ENCODE results near the gene ERH. TPM values are rescaled to one million over a fixed set of nuclear protein-coding genes. Genes with fewer than 3 reads are reported as not detected.
"Not testable (repeated sequence)": the region's sequence is repeated elsewhere in the genome, so short reads cannot be mapped to it uniquely, and the experiment has no call there.

Gene ERH
- total RNA-seq, 5 donors from 2014 or later (not counting 1 experiment from before 2014, with no cell fraction given) = 108 to 119 (median 115) TPM

GRCh38 chr14:69391400-69391799, 6.7 kb downstream of the ERH start:
- H3K27me3 Mint-ChIP-seq; POLR2A ChIA-PET; H3K9me3 Mint-ChIP-seq; DNase-seq; H3K27ac ChIP-seq (ENCODE audit: low read length); H3K27me3 ChIP-seq (replicated peaks in 1 of 2; ENCODE audit: control insufficient read depth in 2 of 2, extremely low read depth in 1 of 2, insufficient read depth in 2 of 2, low read length in 1 of 2); H3K4me3 ChIP-seq (ENCODE audit: control insufficient read depth in 1 of 2, extremely low read depth in 1 of 2, low read length in 1 of 2); ATAC-seq (replicated peaks in 1 of 4); H3K9me3 ChIP-seq; H3K27ac Mint-ChIP-seq; CTCF ChIA-PET: not testable (repeated sequence)
- Mint-ChIP-seq H3K36me3 (peaks cover 69% of the 10 kb centered on the region), H3K4me1 (peaks cover 75 to 80% (median 76%) of the 10 kb centered on the region in 3 donors), H3K4me3 (peak overlapping the region in 2 of 3 donors; percentile 17 to 18)
- 93% methylated on average over 3 of the region's 8 CpGs for WGBS (ENCODE audit: insufficient coverage)
- peaks cover 3 to 16% of the 10 kb centered on the region in 2 experiments for H3K4me1 ChIP-seq (ENCODE audit: control insufficient read depth in 1 of 2, extremely low read depth in 1 of 2, insufficient read depth in 2 of 2, low read length in 2 of 2)
- peaks cover 9 to 60% of the 10 kb centered on the region in 2 donors for H3K36me3 ChIP-seq (ENCODE audit: control insufficient read depth in 2 of 2, extremely low read depth in 1 of 2, insufficient read depth in 1 of 2, low read length in 1 of 2)

- Mint-ChIP-seq H3K4me1 (peaks cover 56 to 64% (median 62%) of the 10 kb centered on the region in 3 donors), H3K27me3 (no peaks in the 10 kb centered on the region), H3K4me3 (no peak overlapping the region), H3K36me3 (peaks cover 62% of the 10 kb centered on the region), H3K27ac (no peak overlapping the region), H3K9me3 (no peaks in the 10 kb centered on the region)
- Histone ChIP-seq H3K27ac (ENCODE audit: low read length) (no peak overlapping the region), H3K4me3 (ENCODE audit: control insufficient read depth in 1 of 2, extremely low read depth in 1 of 2, low read length in 1 of 2) (no peak overlapping the region), H3K36me3 (ENCODE audit: control insufficient read depth in 2 of 2, extremely low read depth in 1 of 2, insufficient read depth in 1 of 2, low read length in 1 of 2) (peaks cover 10 to 47% of the 10 kb centered on the region in 2 donors), H3K27me3 (replicated peaks in 1 of 2; ENCODE audit: control insufficient read depth in 2 of 2, extremely low read depth in 1 of 2, insufficient read depth in 2 of 2, low read length in 1 of 2) (no peaks in the 10 kb centered on the region), H3K9me3 (no peaks in the 10 kb centered on the region), H3K4me1 (ENCODE audit: control insufficient read depth in 1 of 2, extremely low read depth in 1 of 2, insufficient read depth in 2 of 2, low read length in 2 of 2) (peaks cover 0 to 9% of the 10 kb centered on the region in 2 experiments)
- no peak for ATAC-seq (replicated peaks in 1 of 4)
- CTCF ChIA-PET = interaction anchor here in 1 of 2 donors (0.6 kb wide), 1 partner anchor 38 kb away, joined by 4 read pairs; no protein-coding TSS in a partner anchor
- WGBS (ENCODE audit: insufficient coverage) = no CpG with 5 or more reads among the region's 3 CpGs
- DNase-seq = no peak
- POLR2A ChIA-PET = interaction anchor here in 1 of 2 donors (1.0 kb wide), 1 partner anchor 10 kb away, joined by 3 read pairs; no protein-coding TSS in a partner anchor
These were observed 10.8 kb downstream of the ERH start for GRCh38 chr14:69387311-69387710.

- H3K27ac ChIP-seq (ENCODE audit: low read length) = no peak overlapping the region
- Mint-ChIP-seq H3K36me3 (peaks cover 60% of the 10 kb centered on the region), H3K27ac (no peak overlapping the region), H3K4me1 (peaks cover 0 to 1% (median 0%) of the 10 kb centered on the region in 3 donors), H3K4me3 (no peak overlapping the region), H3K9me3 (peaks cover 0 to 8% (median 0%) of the 10 kb centered on the region in 3 donors), H3K27me3 (no peaks in the 10 kb centered on the region)
- ATAC-seq (replicated peaks in 1 of 4) = no peak
- H3K4me1 ChIP-seq (ENCODE audit: control insufficient read depth in 1 of 2, extremely low read depth in 1 of 2, insufficient read depth in 2 of 2, low read length in 2 of 2) = no peaks in the 10 kb centered on the region
- peaks cover 3 to 57% of the 10 kb centered on the region in 2 donors for H3K36me3 ChIP-seq (ENCODE audit: control insufficient read depth in 2 of 2, extremely low read depth in 1 of 2, insufficient read depth in 1 of 2, low read length in 1 of 2)
- CTCF ChIA-PET = no interaction called here
- POLR2A ChIA-PET = interaction anchor here in 1 of 2 donors (0.7 kb wide), 1 partner anchor 12 kb away, joined by 3 read pairs; no protein-coding TSS in a partner anchor
- no peaks in the 10 kb centered on the region for H3K9me3 ChIP-seq
- whole genome bisulfite sequencing (ENCODE audit: insufficient coverage) = no CpG with 5 or more reads among the region's 2 CpGs
- H3K27me3 ChIP-seq (replicated peaks in 1 of 2; ENCODE audit: control insufficient read depth in 2 of 2, extremely low read depth in 1 of 2, insufficient read depth in 2 of 2, low read length in 1 of 2) = no peaks in the 10 kb centered on the region
- no peak for DNase-seq
- no peak overlapping the region for H3K4me3 ChIP-seq (ENCODE audit: control insufficient read depth in 1 of 2, extremely low read depth in 1 of 2, low read length in 1 of 2)
These were observed 19.8 kb downstream of the ERH start for GRCh38 chr14:69378274-69378673.

- Histone ChIP-seq H3K4me3 (ENCODE audit: control insufficient read depth in 1 of 2, extremely low read depth in 1 of 2, low read length in 1 of 2) (no peak overlapping the region), H3K9me3 (no peaks in the 10 kb centered on the region), H3K36me3 (ENCODE audit: control insufficient read depth in 2 of 2, extremely low read depth in 1 of 2, insufficient read depth in 1 of 2, low read length in 1 of 2) (peaks cover 2 to 47% of the 10 kb centered on the region in 2 donors), H3K27me3 (replicated peaks in 1 of 2; ENCODE audit: control insufficient read depth in 2 of 2, extremely low read depth in 1 of 2, insufficient read depth in 2 of 2, low read length in 1 of 2) (no peaks in the 10 kb centered on the region), H3K27ac (ENCODE audit: low read length) (no peak overlapping the region), H3K4me1 (ENCODE audit: control insufficient read depth in 1 of 2, extremely low read depth in 1 of 2, insufficient read depth in 2 of 2, low read length in 2 of 2) (no peaks in the 10 kb centered on the region)
- H3K27ac Mint-ChIP-seq = no peak overlapping the region
- no peaks in the 10 kb centered on the region for H3K4me1 Mint-ChIP-seq
- DNase-seq (no peak), ATAC-seq (replicated peaks in 1 of 4) (no peak)
- ChIA-PET CTCF (no interaction called here), POLR2A (interaction anchor here in 1 of 2 donors (0.8 kb wide), 1 partner anchor 22 kb away, joined by 3 read pairs; the partner anchor contains the start of gene ERH)
- H3K9me3 Mint-ChIP-seq = peaks cover 0 to 8% (median 0%) of the 10 kb centered on the region in 3 donors
- no peak overlapping the region for H3K4me3 Mint-ChIP-seq
- H3K36me3 Mint-ChIP-seq = peaks cover 64% of the 10 kb centered on the region
- no peaks in the 10 kb centered on the region for H3K27me3 Mint-ChIP-seq
These were observed 21.7 kb downstream of the ERH start for GRCh38 chr14:69376439-69376838.

GRCh38 chr14:69375722-69376121, 22.4 kb downstream of the ERH start:
- no peak overlapping the region for H3K27ac ChIP-seq (ENCODE audit: low read length)
- ChIA-PET POLR2A (no interaction called here), CTCF (no interaction called here)
- no peak for DNase-seq
- ATAC-seq (replicated peaks in 1 of 4) = no peak
- Mint-ChIP-seq H3K27ac (no peak overlapping the region), H3K4me1 (no peaks in the 10 kb centered on the region), H3K4me3 (no peak overlapping the region), H3K27me3 (no peaks in the 10 kb centered on the region), H3K9me3 (peaks cover 0 to 8% (median 0%) of the 10 kb centered on the region in 3 donors), H3K36me3 (peaks cover 62% of the 10 kb centered on the region)
- no peak overlapping the region for H3K4me3 ChIP-seq (ENCODE audit: control insufficient read depth in 1 of 2, extremely low read depth in 1 of 2, low read length in 1 of 2)
- no peaks in the 10 kb centered on the region for H3K27me3 ChIP-seq (replicated peaks in 1 of 2; ENCODE audit: control insufficient read depth in 2 of 2, extremely low read depth in 1 of 2, insufficient read depth in 2 of 2, low read length in 1 of 2)
- H3K9me3 ChIP-seq = no peaks in the 10 kb centered on the region
- no peaks in the 10 kb centered on the region for H3K4me1 ChIP-seq (ENCODE audit: control insufficient read depth in 1 of 2, extremely low read depth in 1 of 2, insufficient read depth in 2 of 2, low read length in 2 of 2)
- WGBS (ENCODE audit: insufficient coverage) = 96% methylated on average over 5 of the region's 5 CpGs
- peaks cover 0 to 43% of the 10 kb centered on the region in 2 donors for H3K36me3 ChIP-seq (ENCODE audit: control insufficient read depth in 2 of 2, extremely low read depth in 1 of 2, insufficient read depth in 1 of 2, low read length in 1 of 2)

- POLR2A ChIA-PET = no interaction called here
- Mint-ChIP-seq H3K36me3 (peaks cover 58% of the 10 kb centered on the region), H3K4me1 (no peaks in the 10 kb centered on the region), H3K4me3 (no peak overlapping the region), H3K9me3 (peaks cover 0 to 8% (median 0%) of the 10 kb centered on the region in 3 donors), H3K27me3 (no peaks in the 10 kb centered on the region), H3K27ac (no peak overlapping the region)
- Histone ChIP-seq H3K4me3 (ENCODE audit: control insufficient read depth in 1 of 2, extremely low read depth in 1 of 2, low read length in 1 of 2) (no peak overlapping the region), H3K9me3 (no peaks in the 10 kb centered on the region), H3K27me3 (replicated peaks in 1 of 2; ENCODE audit: control insufficient read depth in 2 of 2, extremely low read depth in 1 of 2, insufficient read depth in 2 of 2, low read length in 1 of 2) (no peaks in the 10 kb centered on the region), H3K4me1 (ENCODE audit: control insufficient read depth in 1 of 2, extremely low read depth in 1 of 2, insufficient read depth in 2 of 2, low read length in 2 of 2) (no peaks in the 10 kb centered on the region), H3K36me3 (ENCODE audit: control insufficient read depth in 2 of 2, extremely low read depth in 1 of 2, insufficient read depth in 1 of 2, low read length in 1 of 2) (peaks cover 0 to 37% of the 10 kb centered on the region in 2 donors), H3K27ac (ENCODE audit: low read length) (no peak overlapping the region)
- CTCF ChIA-PET = no interaction called here
- ATAC-seq (replicated peaks in 1 of 4) (no peak), DNase-seq (no peak)
- no CpG with 5 or more reads among the region's 3 CpGs for WGBS (ENCODE audit: insufficient coverage)
These were observed 22.9 kb downstream of the ERH start for GRCh38 chr14:69375182-69375581.

GRCh38 chr14:69374235-69374634, 23.9 kb downstream of the ERH start:
- H3K27me3 ChIP-seq (replicated peaks in 1 of 2; ENCODE audit: control insufficient read depth in 2 of 2, extremely low read depth in 1 of 2, insufficient read depth in 2 of 2, low read length in 1 of 2) = no peaks in the 10 kb centered on the region
- no peak overlapping the region for H3K4me3 ChIP-seq (ENCODE audit: control insufficient read depth in 1 of 2, extremely low read depth in 1 of 2, low read length in 1 of 2)
- peaks cover 0 to 28% of the 10 kb centered on the region in 2 donors for H3K36me3 ChIP-seq (ENCODE audit: control insufficient read depth in 2 of 2, extremely low read depth in 1 of 2, insufficient read depth in 1 of 2, low read length in 1 of 2)
- H3K36me3 Mint-ChIP-seq = peaks cover 49% of the 10 kb centered on the region
- H3K9me3 ChIP-seq = no peaks in the 10 kb centered on the region
- DNase-seq (no peak), ATAC-seq (replicated peaks in 1 of 4) (no peak)
- H3K9me3 Mint-ChIP-seq = peaks cover 0 to 8% (median 0%) of the 10 kb centered on the region in 3 donors
- no peaks in the 10 kb centered on the region for H3K4me1 ChIP-seq (ENCODE audit: control insufficient read depth in 1 of 2, extremely low read depth in 1 of 2, insufficient read depth in 2 of 2, low read length in 2 of 2)
- H3K27ac Mint-ChIP-seq = no peak overlapping the region
- H3K27me3 Mint-ChIP-seq = no peaks in the 10 kb centered on the region
- H3K4me3 Mint-ChIP-seq = no peak overlapping the region
- H3K4me1 Mint-ChIP-seq = no peaks in the 10 kb centered on the region
- ChIA-PET POLR2A (no interaction called here), CTCF (no interaction called here)
- no peak overlapping the region for H3K27ac ChIP-seq (ENCODE audit: low read length)
